GM19035 (cell line): ENCODE results near the gene TMEM131.
"Not testable (repeated sequence)": the region's sequence is repeated elsewhere in the genome, so short reads cannot be mapped to it uniquely, and the experiment has no call there.

ENCODE experiments used
- ATAC-seq: cut with Tn5 transposase; IDR thresholded peaks from one replicate; pipeline ENCODE4 v1.9.1; 2021; ENCODE audit not compliant: unreplicated experiment

Gene TMEM131

GRCh38 chr2:97712693-97713295 lies 283.0 kb downstream of the TMEM131 start:
- ATAC-seq: no peak

- not testable (repeated sequence) for ATAC-seq
Observed at GRCh38 chr2:97712175-97712574, 283.6 kb downstream of the TMEM131 start.

- no peak for ATAC-seq
Observed at GRCh38 chr2:97711394-97711711, 284.4 kb downstream of the TMEM131 start.

GRCh38 chr2:97708608-97709007 lies 287.1 kb downstream of the TMEM131 start:
- ATAC-seq: no peak

GRCh38 chr2:97708048-97708380 lies 287.7 kb downstream of the TMEM131 start:
- ATAC-seq: no peak

DNA sequence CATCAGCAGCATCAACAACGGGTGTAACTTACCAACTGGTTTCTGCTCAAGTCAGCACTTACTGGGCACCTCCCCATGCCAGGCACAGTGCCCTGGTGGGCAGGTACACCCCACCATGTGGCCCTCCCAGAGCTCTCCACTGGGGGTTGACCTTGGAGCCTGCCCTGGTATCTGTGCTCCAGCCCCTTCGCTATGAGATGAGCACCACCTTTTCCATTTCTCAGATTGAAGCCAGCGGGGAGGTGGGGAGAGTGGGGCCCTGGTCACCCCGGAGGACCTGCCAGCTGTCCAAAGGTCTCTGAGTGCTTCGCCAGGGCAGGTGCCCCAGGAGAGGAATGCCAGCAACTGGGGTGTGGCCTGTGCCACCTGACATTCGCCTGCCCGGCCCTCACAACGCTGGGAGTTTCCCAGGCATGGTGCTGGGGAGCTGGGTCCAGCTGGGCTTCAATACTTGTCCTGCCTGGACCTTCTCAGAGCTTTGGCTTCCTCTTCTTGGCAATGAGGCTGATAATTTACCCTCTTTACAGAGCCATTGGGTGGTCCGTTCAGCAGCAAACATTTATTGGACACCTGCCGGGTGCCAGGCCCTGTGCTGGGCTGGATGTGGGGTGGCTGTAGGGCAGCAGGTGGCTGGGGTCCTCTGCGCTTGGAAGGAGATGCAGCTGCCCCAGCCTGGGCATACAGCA lies 288.2 kb downstream of the TMEM131 start:
- no peak for ATAC-seq

GRCh38 chr2:97706708-97707345 lies 288.9 kb downstream of the TMEM131 start:
- ATAC-seq: no peak
